HepG2 (cell line): Measurements from ENCODE around the gene RPH3AL. TPM values are rescaled to one million over a fixed set of nuclear protein-coding genes. Genes with fewer than 3 reads are reported as not detected.
"Not testable (repeated sequence)": the region's sequence is repeated elsewhere in the genome, so short reads cannot be mapped to it uniquely, and the experiment has no call there.

Experiments
- ATAC-seq: fragments of 200-7000 bp; cut with Tn5 transposase; 3 replicates; pipeline ENCODE4 v1.9.1; 2020; ENCODE audit warnings: mild to moderate bottlenecking, moderate library complexity
- BruUV-seq: library from RNA; stranded (reverse); fragments of 400-500 nt; replicated peaks from 2 replicates; lab custom pipeline; 2021; lab: Mats Ljungman, UMichigan
- CTCF ChIA-PET: fragments of 300-600 bp; formaldehyde crosslinking; extraction: SDS; loops from one replicate; lab custom pipeline; 2021; ENCODE audit warnings: low total read pairs, inconsistent platforms, low intra/inter-chr PET ratio; lab: Yijun Ruan, JAX
- POLR2A ChIA-PET: fragments of 350-600 bp; sonication (Branson Sonifier 250); formaldehyde crosslinking; loops from one replicate; lab custom pipeline; 2020; ENCODE audit warnings: antibody characterized with exemption, inconsistent platforms; lab: Yijun Ruan, JAX
- DNase-seq: peaks from one replicate; pipeline ENCODE4 v3.0.0-alpha.2; 2015; ENCODE audit warnings: low spot score
- FAIRE-seq: peaks from 3 replicates; lab custom pipeline; 2011; peaks lifted over from hg19 to GRCh38; lab: Jason Lieb, UNC
- H2AFZ ChIP-seq: one replicate; pipeline ENCODE4 v1.6.1; 2011; ENCODE audit warnings: low read length, inconsistent platforms
- H3K27ac ChIP-seq: fragments of 300-600 bp; 3 replicates; pipeline ENCODE4 v1.8.0; 2011; ENCODE audit warnings: mixed run types, mild to moderate bottlenecking, mixed read lengths, low read length, inconsistent platforms; ENCODE audit not compliant: insufficient read depth; ENCODE audit errors: extremely low read length
- H3K27me3 ChIP-seq, 2 experiments: fragments of 200-600 bp in 1 of 2; 2 replicates in 1 of 2; 3 replicates in 1 of 2; pipeline versions ENCODE4 v1.6.0 to v1.8.0; 2011; ENCODE audit warnings: low read length in 2 of 2, mild to moderate bottlenecking in 2 of 2, moderate library complexity in 2 of 2, inconsistent platforms in 1 of 2; ENCODE audit not compliant: insufficient read depth in 2 of 2, control insufficient read depth in 1 of 2
- H3K36me3 ChIP-seq, 2 experiments: fragments of 200-600 bp in 1 of 2; replicated peaks in 1 of 2; 2 replicates in 1 of 2; 3 replicates in 1 of 2; pipeline versions ENCODE4 v1.5.1 to v1.8.0; 2011; ENCODE audit warnings: low read length in 2 of 2, inconsistent platforms in 1 of 2; ENCODE audit not compliant: insufficient read depth in 2 of 2, control insufficient read depth in 1 of 2
- H3K4me1 ChIP-seq: 2 replicates; pipeline ENCODE4 v1.5.1; 2012; ENCODE audit warnings: low read length, inconsistent platforms; ENCODE audit not compliant: insufficient read depth
- H3K4me2 ChIP-seq: 2 replicates; pipeline ENCODE4 v1.6.0; 2011; ENCODE audit warnings: low read depth, low read length, inconsistent platforms
- H3K4me3 ChIP-seq, 3 experiments: fragments of 200-600 bp in 1 of 3; sonication (generic), shearing (Covaris generic) in 1 of 3; replicated peaks in 1 of 3; 2 replicates each; pipeline ENCODE4 v1.5.1; 2011 to 2016; ENCODE audit warnings: low read length in 3 of 3, inconsistent platforms in 2 of 3, low read depth in 2 of 3, mild to moderate bottlenecking in 2 of 3, control low read depth in 1 of 3, mixed read lengths in 1 of 3; ENCODE audit not compliant: insufficient read depth in 1 of 3
- H3K79me2 ChIP-seq: one replicate; pipeline ENCODE4 v1.6.1; 2011; ENCODE audit warnings: low read length, inconsistent platforms; ENCODE audit not compliant: insufficient read depth
- H3K9ac ChIP-seq: 2 replicates; pipeline ENCODE4 v1.6.0; 2011; ENCODE audit warnings: mild to moderate bottlenecking, low read depth, low read length, inconsistent platforms; ENCODE audit not compliant: insufficient read depth
- H3K9me3 ChIP-seq: 2 replicates; pipeline ENCODE4 v1.5.1; 2012; ENCODE audit warnings: mild to moderate bottlenecking, low read length
- H4K20me1 ChIP-seq: 2 replicates; pipeline ENCODE4 v1.6.0; 2011; ENCODE audit warnings: inconsistent platforms, mild to moderate bottlenecking, low read length, moderate library complexity; ENCODE audit not compliant: insufficient read depth
- DNMT3B ChIP-seq: conservative IDR thresholded peaks from 2 replicates; pipeline ENCODE4 v1.6.1; 2016; ENCODE audit warnings: missing biosample characterization, control low read depth
- GABPB1 ChIP-seq: IDR thresholded peaks from 2 replicates; pipeline ENCODE4 v1.6.1; 2016; ENCODE audit warnings: mild to moderate bottlenecking, missing genetic modification reagents, moderate library complexity, missing compliant biosample characterization
- HOXA5 ChIP-seq: sonication (generic); formaldehyde crosslinking; IDR thresholded peaks from 2 replicates; pipeline ENCODE4 v1.4.0; 2020; ENCODE audit warnings: missing genetic modification reagents
- KLF9 ChIP-seq: IDR thresholded peaks from 2 replicates; pipeline ENCODE4 v1.6.1; 2016; ENCODE audit warnings: low read depth
- PRDM15 ChIP-seq: sonication (generic); formaldehyde crosslinking; IDR thresholded peaks from 2 replicates; pipeline ENCODE4 v1.4.0; 2020; ENCODE audit warnings: missing genetic modification reagents
- ZNF101 ChIP-seq: sonication (generic); formaldehyde crosslinking; IDR thresholded peaks from 2 replicates; pipeline ENCODE4 v1.4.0; 2020; ENCODE audit warnings: mild to moderate bottlenecking, low read depth, missing genetic modification reagents, borderline replicate concordance
- ZNF256 ChIP-seq: sonication (generic); formaldehyde crosslinking; conservative IDR thresholded peaks from 2 replicates; pipeline ENCODE4 v1.4.0; 2020; ENCODE audit warnings: missing genetic modification reagents
- ZNF615 ChIP-seq: sonication (generic); formaldehyde crosslinking; IDR thresholded peaks from 2 replicates; pipeline ENCODE4 v1.5.0; 2020; ENCODE audit warnings: mild to moderate bottlenecking, missing genetic modification reagents, borderline replicate concordance
- ZNF619 ChIP-seq: sonication (generic); formaldehyde crosslinking; IDR thresholded peaks from 2 replicates; pipeline ENCODE4 v1.4.0; 2020; ENCODE audit warnings: mild to moderate bottlenecking, missing genetic modification reagents
- WGBS: methylation state at CpG from one replicate; pipeline ENCODE4 v1.1.6; 2017; ENCODE audit warnings: low lambda C conversion rate; 5-methylcytosine and 5-hydroxymethylcytosine counted together
- in situ Hi-C: cut with HindIII; loops from 2 replicates; pipeline ENCODE4 v1.10.0; 2017; ENCODE audit warnings: low pct_unique_long_range_greater_than_20kb; ENCODE audit not compliant: extremely low pct_ligation_motif_present
- intact Hi-C: fragments of 100-400 bp; cut with micrococcal nuclease; formaldehyde crosslinking; loops from one replicate; pipeline ENCODE4 v1.10.0; 2022; ENCODE audit not compliant: unreplicated experiment
- polyA plus RNA-seq, 8 experiments: library from polyadenylated mRNA; depleted of rRNA in 3 of 8; stranded (reverse) in 7 of 8; unstranded in 1 of 8; fragments of >200 nt; fragmentation: Illumina TruSeq in 4 of 8; extraction: Trizol in 4 of 8; gene quantifications; 2 replicates each; pipeline versions ENCODE4 v1.2.1 to v1.2.3, GENCODE V29; 2011 to 2016; ENCODE audit warnings: low read depth in 4 of 8, missing spikeins in 1 of 8, mixed read lengths in 1 of 8; ENCODE audit not compliant: insufficient read depth in 1 of 8
- total RNA-seq, 5 experiments: library from RNA; depleted of rRNA; stranded (reverse); fragments of >200 nt; fragmentation: Illumina TruSeq; extraction: Trizol; gene quantifications; 2 replicates each; pipeline ENCODE4 v1.2.3, GENCODE V29; 2016; ENCODE audit warnings: low read depth in 1 of 5
- TF ChIP-seq, protein P1 (sequence below): sonication (generic); formaldehyde crosslinking; IDR thresholded peaks from 2 replicates; pipeline ENCODE4 v1.4.0; 2020; ENCODE audit warnings: missing genetic modification reagents, mild to moderate bottlenecking, borderline replicate concordance

RPH3AL gene
- total and polyA plus RNA-seq, 2 of the 13 experiments (the other 11 are each of a cell fraction or from before 2014, with no cell fraction given): 7.8 to 16.4 TPM

DNA sequence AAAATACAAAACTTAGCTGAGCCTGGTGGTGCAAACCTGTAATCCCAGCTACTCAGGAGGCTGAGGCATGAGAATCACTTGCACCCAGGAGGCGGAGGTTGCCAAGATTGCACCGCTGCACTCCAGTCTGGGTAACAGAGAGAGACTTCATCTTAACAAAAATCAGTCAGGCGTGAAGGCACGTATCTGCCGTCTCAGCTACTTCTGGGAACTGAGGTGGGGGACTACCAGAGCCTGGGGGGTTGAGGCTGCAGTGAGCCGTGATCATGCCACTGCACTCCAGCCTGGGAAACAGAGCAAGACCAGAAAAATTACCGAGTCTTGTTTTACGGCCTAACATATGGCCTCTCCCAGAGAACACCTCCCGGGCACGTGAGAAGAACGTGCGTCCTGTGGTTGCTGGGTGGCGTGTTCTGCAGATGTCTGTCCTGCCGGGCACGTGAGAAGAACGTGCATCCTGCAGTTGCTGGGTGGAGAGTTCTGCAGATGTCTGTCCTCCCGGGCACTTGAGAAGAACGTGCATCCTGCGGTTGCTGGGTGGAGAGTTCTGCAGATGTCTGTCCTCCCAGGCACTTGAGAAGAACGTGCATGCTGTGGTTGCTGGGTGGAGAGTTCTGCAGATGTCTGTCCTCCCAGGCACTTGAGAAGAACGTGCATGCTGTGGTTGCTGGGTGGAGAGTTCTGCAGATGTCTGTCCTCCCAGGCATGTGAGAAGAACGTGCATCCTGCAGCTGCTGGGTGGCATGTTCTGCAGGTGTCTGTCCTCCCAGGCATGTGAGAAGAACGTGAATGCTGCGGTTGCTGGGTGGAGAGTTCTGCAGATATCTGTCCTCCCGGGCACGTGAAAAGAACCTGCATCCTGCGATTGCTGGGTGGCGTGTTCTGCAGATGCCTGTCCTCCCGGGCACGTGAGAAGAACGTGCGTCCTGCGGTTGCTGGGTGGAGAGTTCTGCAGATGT, 14.3 kb upstream of the RPH3AL start:
- in situ Hi-C loops, FAIRE-seq: not testable (repeated sequence)
- WGBS: 88% methylated on average over 33 of the region's 33 CpGs

GRCh38 chr17:364766-365165, 12.2 kb upstream of the RPH3AL start:
- ATAC-seq (no peak), DNase-seq (no peak), FAIRE-seq (no peak)
- no peaks in the 10 kb centered on the region for H3K9me3 ChIP-seq
- CTCF ChIA-PET: no interaction called here
- H3K27ac ChIP-seq: no peak overlapping the region
- intact Hi-C loops (no loop called here), in situ Hi-C loops (no loop called here)
- no peaks in the 10 kb centered on the region for H4K20me1 ChIP-seq
- no peaks in the 10 kb centered on the region for H3K79me2 ChIP-seq
- no peak overlapping the region for H3K9ac ChIP-seq
- no peak overlapping the region for H3K4me2 ChIP-seq
- POLR2A ChIA-PET: interaction anchor here (1.4 kb wide), 1 partner anchor 12 kb away, joined by 4 read pairs; the partner anchor contains the start of gene RPH3AL
- H3K4me1 ChIP-seq: no peaks in the 10 kb centered on the region
- H3K36me3 ChIP-seq: peaks cover under 1 to 2% of the 10 kb centered on the region in 2 experiments; a peak in 1 of 5 replicates
- no peak overlapping the region for H3K4me3 ChIP-seq
- H3K27me3 ChIP-seq: no peaks in the 10 kb centered on the region
- no peak overlapping the region for H2AFZ ChIP-seq
- 94% methylated on average over 9 of the region's 9 CpGs for WGBS
- BruUV-seq: no TSS peak
- TF ChIP-seq PRDM15 (CRISPR knock-in tag): no peak
- TF ChIP-seq, protein P1, sequence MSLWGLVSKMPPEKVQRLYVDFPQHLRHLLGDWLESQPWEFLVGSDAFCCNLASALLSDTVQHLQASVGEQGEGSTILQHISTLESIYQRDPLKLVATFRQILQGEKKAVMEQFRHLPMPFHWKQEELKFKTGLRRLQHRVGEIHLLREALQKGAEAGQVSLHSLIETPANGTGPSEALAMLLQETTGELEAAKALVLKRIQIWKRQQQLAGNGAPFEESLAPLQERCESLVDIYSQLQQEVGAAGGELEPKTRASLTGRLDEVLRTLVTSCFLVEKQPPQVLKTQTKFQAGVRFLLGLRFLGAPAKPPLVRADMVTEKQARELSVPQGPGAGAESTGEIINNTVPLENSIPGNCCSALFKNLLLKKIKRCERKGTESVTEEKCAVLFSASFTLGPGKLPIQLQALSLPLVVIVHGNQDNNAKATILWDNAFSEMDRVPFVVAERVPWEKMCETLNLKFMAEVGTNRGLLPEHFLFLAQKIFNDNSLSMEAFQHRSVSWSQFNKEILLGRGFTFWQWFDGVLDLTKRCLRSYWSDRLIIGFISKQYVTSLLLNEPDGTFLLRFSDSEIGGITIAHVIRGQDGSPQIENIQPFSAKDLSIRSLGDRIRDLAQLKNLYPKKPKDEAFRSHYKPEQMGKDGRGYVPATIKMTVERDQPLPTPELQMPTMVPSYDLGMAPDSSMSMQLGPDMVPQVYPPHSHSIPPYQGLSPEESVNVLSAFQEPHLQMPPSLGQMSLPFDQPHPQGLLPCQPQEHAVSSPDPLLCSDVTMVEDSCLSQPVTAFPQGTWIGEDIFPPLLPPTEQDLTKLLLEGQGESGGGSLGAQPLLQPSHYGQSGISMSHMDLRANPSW: no peak
- no peak for TF ChIP-seq HOXA5
- TF ChIP-seq KLF9 (CRISPR knock-in tag): no peak
- TF ChIP-seq DNMT3B (CRISPR knock-in tag): no peak
- TF ChIP-seq ZNF615 (CRISPR knock-in tag): no peak
- TF ChIP-seq GABPB1 (CRISPR knock-in tag): no peak
- TF ChIP-seq ZNF256: no peak
- TF ChIP-seq ZNF101 (CRISPR knock-in tag): no peak
- TF ChIP-seq ZNF619 (CRISPR knock-in tag): no peak

More for the DNA sequence above, 14.3 kb upstream of the RPH3AL start:
- H3K4me2 ChIP-seq, H3K4me3 ChIP-seq, H3K9me3 ChIP-seq, H3K27me3 ChIP-seq, ATAC-seq, CTCF ChIA-PET, POLR2A ChIA-PET, H4K20me1 ChIP-seq, H2AFZ ChIP-seq, H3K27ac ChIP-seq, BruUV-seq, H3K9ac ChIP-seq, H3K79me2 ChIP-seq, intact Hi-C loops, H3K4me1 ChIP-seq, DNase-seq, H3K36me3 ChIP-seq: not testable (repeated sequence)
